Stimulated activated naive CD8-positive, alpha-beta T cell treated with anti-CD3 and anti-CD28 coated beads, Interleukin-15, amount 100 ng/mL, for 72 hours (primary cell): ENCODE measurements around the gene FNBP1L.

Source experiments
- ATAC-seq: fragments of 150-1000 bp; cut with Tn5 transposase; 2 replicates; pipeline ENCODE4 v1.10.0; 2021; ENCODE audit warnings: mild to moderate bottlenecking, moderate library complexity
- DNase-seq, 2 donors: peaks; one replicate each; pipeline ENCODE4 v3.0.0; 2021 to 2022
- H3K27ac Mint-ChIP-seq, 2 donors: one replicate each; pipeline ENCODE4 v1.8.0; 2022; ENCODE audit warnings: mild to moderate bottlenecking in 2 of 2, mixed read lengths in 2 of 2, moderate library complexity in 2 of 2
- H3K27me3 Mint-ChIP-seq: one replicate; pipeline ENCODE4 v1.8.0; 2022; ENCODE audit warnings: mixed read lengths
- H3K4me1 Mint-ChIP-seq: one replicate; pipeline ENCODE4 v1.8.0; 2022; ENCODE audit warnings: mild to moderate bottlenecking, mixed read lengths
- H3K4me3 Mint-ChIP-seq, 2 donors: one replicate each; pipeline ENCODE4 v1.8.0; 2022; ENCODE audit warnings: mild to moderate bottlenecking in 2 of 2, mixed read lengths in 2 of 2, moderate library complexity in 1 of 2
- H3K9me3 Mint-ChIP-seq, 2 donors: one replicate each; pipeline ENCODE4 v1.8.0; 2022; ENCODE audit warnings: mixed read lengths in 2 of 2

Gene FNBP1L

GRCh38 chr1:93495911-93496310, 48.0 kb downstream of the FNBP1L start:
- no peak overlapping the region for H3K27ac Mint-ChIP-seq
- ATAC-seq (no peak), DNase-seq (no peak)
- no peaks in the 10 kb centered on the region for H3K9me3 Mint-ChIP-seq
- H3K4me3 Mint-ChIP-seq = no peak overlapping the region
- no peaks in the 10 kb centered on the region for H3K27me3 Mint-ChIP-seq
- H3K4me1 Mint-ChIP-seq = no peaks in the 10 kb centered on the region

- no peak for DNase-seq
- no peaks in the 10 kb centered on the region for H3K9me3 Mint-ChIP-seq
- no peaks in the 10 kb centered on the region for H3K4me1 Mint-ChIP-seq
- no peaks in the 10 kb centered on the region for H3K27me3 Mint-ChIP-seq
- no peak for ATAC-seq
- H3K27ac Mint-ChIP-seq = no peak overlapping the region
- H3K4me3 Mint-ChIP-seq = no peak overlapping the region
Observed at GRCh38 chr1:93496520-93496919, 48.6 kb downstream of the FNBP1L start.

DNA sequence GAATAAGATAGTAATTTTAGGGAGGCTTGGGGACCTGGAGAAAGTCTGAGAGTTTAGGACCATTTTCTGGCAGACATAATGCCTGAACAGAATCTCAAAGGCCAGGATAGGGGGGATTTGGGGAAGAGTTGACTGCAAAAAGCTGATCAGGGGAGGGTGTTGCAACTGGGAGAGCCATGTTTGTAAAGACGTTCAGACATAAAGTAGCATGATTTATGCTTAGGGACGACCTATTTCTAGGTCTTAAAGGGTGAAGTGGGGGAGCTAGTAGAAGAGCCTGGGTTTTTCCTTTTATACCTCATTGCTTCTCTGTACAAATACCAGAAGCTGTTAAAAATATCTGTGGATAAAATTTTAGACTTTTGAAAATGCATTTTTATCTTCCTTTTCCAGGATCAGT, 51.2 kb downstream of the FNBP1L start:
- DNase-seq = no peak
- H3K27me3 Mint-ChIP-seq = no peaks in the 10 kb centered on the region
- H3K9me3 Mint-ChIP-seq = no peaks in the 10 kb centered on the region
- H3K4me3 Mint-ChIP-seq = no peak overlapping the region
- no peaks in the 10 kb centered on the region for H3K4me1 Mint-ChIP-seq
- no peak overlapping the region for H3K27ac Mint-ChIP-seq
- ATAC-seq = no peak

DNA sequence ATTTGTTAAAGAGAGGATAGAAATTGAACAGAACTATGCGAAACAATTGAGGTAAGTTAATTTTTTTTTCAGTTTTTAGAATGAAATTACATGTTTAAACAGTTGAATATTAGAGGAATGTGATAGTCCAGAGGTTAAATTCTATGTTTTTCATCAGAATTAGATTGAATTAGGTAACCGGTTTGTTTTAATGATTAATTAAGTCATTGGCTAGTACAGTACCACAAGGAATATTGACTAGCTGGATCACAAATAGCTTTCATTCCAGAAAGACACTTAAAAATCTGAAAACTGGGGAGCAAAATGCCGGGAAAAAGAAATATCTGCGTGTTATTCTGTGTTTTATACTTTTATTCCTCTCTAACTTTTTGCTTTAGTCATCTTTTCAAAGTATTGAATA, 51.6 kb downstream of the FNBP1L start:
- ATAC-seq (no peak), DNase-seq (no peak)
- no peak overlapping the region for H3K4me3 Mint-ChIP-seq
- no peak overlapping the region for H3K27ac Mint-ChIP-seq
- H3K9me3 Mint-ChIP-seq = no peaks in the 10 kb centered on the region
- H3K27me3 Mint-ChIP-seq = no peaks in the 10 kb centered on the region
- H3K4me1 Mint-ChIP-seq = no peaks in the 10 kb centered on the region

DNA sequence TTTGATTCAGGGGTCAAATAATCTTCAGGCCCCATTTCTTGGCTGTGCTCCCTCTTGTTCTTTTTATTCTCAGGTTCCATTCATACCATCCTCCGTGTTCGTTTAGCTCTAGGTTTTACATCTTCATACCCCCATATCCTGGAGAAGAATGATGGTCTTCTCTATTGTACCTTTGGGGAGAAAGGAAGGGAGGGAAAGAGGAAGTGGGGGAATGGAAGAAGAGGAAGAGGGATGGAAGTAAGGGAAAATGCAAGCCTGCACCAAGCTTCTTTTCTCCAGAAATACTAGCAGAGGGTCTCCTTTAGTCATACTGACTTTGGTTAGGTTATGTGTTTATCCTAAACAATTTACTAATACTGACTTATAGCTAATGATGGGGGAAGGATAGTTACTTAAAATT, 52.4 kb downstream of the FNBP1L start:
- ATAC-seq (no peak), DNase-seq (no peak)
- no peak overlapping the region for H3K4me3 Mint-ChIP-seq
- no peaks in the 10 kb centered on the region for H3K27me3 Mint-ChIP-seq
- no peak overlapping the region for H3K27ac Mint-ChIP-seq
- H3K9me3 Mint-ChIP-seq = no peaks in the 10 kb centered on the region
- H3K4me1 Mint-ChIP-seq = no peaks in the 10 kb centered on the region

DNA sequence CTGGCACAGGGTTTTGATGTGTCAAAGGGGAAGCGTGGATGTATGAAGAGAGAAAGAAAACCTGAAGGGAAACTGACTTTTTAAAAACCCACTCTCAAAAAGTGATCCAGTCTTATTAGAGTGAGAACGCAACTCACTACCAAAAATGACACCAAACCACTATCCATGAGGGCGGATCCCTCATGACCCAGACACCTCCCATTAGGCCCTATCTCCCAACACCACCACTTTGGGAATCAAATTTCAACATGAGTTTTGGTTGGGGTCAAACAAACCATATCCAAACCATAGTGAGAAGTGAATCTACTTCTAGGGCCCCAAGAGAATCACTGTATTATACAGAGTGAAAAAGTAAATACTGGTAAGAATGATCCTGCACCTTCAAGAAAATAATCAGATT, 53.5 kb downstream of the FNBP1L start:
- Mint-ChIP-seq H3K27ac (no peak overlapping the region), H3K4me3 (no peak overlapping the region), H3K4me1 (no peaks in the 10 kb centered on the region), H3K27me3 (no peaks in the 10 kb centered on the region), H3K9me3 (no peaks in the 10 kb centered on the region)
- no peak for ATAC-seq
- no peak for DNase-seq

DNA sequence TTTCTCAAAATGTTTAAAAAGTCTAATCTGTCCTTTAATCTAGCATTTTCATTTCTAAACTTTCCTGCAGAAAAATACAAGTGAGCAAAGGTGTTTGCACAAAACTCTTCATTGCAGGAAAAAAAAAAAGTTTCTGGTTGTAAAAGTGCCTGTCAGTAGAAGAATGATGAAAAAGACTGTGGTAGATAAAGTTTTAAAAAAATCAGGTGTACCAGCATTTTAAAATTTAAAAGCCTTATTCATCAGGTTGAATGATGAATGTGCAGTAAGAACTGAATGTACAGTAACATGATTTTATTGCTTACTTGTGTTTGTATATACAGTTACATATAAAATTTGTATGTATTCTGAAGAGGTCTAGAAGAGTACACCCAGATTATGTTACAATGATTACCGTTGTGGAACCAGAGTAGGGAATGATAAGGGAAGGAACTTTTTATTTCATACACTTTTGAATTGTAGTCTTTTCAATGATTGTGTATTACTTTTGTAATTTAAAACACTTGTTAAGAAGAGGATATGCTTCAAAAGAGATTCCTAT, 54.0 kb downstream of the FNBP1L start:
- Mint-ChIP-seq H3K27me3 (no peaks in the 10 kb centered on the region), H3K27ac (no peak overlapping the region)
- ATAC-seq = no peak

GRCh38 chr1:93502571-93502970, 54.7 kb downstream of the FNBP1L start:
- no peaks in the 10 kb centered on the region for H3K9me3 Mint-ChIP-seq
- DNase-seq (no peak), ATAC-seq (no peak)
- no peaks in the 10 kb centered on the region for H3K4me1 Mint-ChIP-seq
- no peaks in the 10 kb centered on the region for H3K27me3 Mint-ChIP-seq
- no peak overlapping the region for H3K27ac Mint-ChIP-seq
- no peak overlapping the region for H3K4me3 Mint-ChIP-seq

More for the DNA sequence above, 54.0 kb downstream of the FNBP1L start:
- DNase-seq = no peak
- no peak overlapping the region for H3K4me3 Mint-ChIP-seq
- H3K4me1 Mint-ChIP-seq = no peaks in the 10 kb centered on the region
- no peaks in the 10 kb centered on the region for H3K9me3 Mint-ChIP-seq

GRCh38 chr1:93503163-93503562, 55.2 kb downstream of the FNBP1L start:
- Mint-ChIP-seq H3K9me3 (no peaks in the 10 kb centered on the region), H3K4me1 (no peaks in the 10 kb centered on the region), H3K27me3 (no peaks in the 10 kb centered on the region), H3K27ac (no peak overlapping the region), H3K4me3 (no peak overlapping the region)
- DNase-seq (no peak), ATAC-seq (no peak)

DNA sequence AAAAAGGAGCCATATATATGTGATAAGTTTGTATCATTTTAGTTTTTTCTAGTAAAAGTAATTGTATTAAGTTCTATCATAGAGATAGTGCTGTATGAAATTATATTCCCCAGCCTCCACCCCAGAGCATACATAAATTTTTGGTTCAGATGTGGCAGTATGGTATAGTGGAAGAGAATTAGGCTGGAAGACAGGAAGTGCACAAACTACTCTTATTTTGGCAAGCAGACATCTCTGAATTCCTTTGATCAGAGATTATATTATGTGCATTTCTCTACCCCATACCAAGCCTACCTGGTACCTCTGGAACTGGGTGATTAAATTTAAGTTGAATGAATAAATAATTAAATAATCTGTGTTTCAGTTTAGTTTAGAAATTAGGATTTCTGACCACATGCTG, 55.9 kb downstream of the FNBP1L start:
- Mint-ChIP-seq H3K4me3 (no peak overlapping the region), H3K4me1 (no peaks in the 10 kb centered on the region), H3K9me3 (no peaks in the 10 kb centered on the region), H3K27me3 (no peaks in the 10 kb centered on the region), H3K27ac (no peak overlapping the region)
- DNase-seq (no peak), ATAC-seq (no peak)

- Mint-ChIP-seq H3K27ac (no peak overlapping the region), H3K4me1 (no peaks in the 10 kb centered on the region), H3K27me3 (peaks cover 3% of the 10 kb centered on the region), H3K4me3 (no peak overlapping the region), H3K9me3 (peaks cover 0 to 2% of the 10 kb centered on the region in 2 donors)
- DNase-seq = no peak
- ATAC-seq = no peak
Observed at GRCh38 chr1:93504247-93505033, 56.5 kb downstream of the FNBP1L start.

DNA sequence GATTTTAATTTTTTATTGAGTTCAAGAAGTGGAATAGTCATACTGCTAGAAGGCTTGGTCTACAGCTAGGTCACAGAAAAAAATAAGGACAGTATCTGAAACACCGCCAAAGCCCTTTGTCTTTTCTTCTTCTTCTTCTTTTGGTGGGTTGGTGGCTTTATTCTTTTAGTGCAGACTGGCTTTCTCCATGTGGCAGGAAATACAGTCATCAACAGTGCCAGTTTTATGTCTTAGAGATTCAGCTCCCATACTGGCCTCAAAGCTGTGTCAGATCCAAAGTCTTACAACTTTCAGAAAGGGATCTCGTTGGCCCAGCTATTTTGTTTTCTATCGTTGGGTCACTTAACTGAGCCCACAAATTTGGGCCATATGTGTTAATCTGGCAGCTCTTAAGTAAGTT, 58.2 kb downstream of the FNBP1L start:
- Mint-ChIP-seq H3K27me3 (peaks cover 9% of the 10 kb centered on the region), H3K27ac (no peak overlapping the region), H3K4me3 (no peak overlapping the region), H3K4me1 (no peaks in the 10 kb centered on the region), H3K9me3 (peaks cover 0 to 12% of the 10 kb centered on the region in 2 donors)
- ATAC-seq (no peak), DNase-seq (no peak)

DNA sequence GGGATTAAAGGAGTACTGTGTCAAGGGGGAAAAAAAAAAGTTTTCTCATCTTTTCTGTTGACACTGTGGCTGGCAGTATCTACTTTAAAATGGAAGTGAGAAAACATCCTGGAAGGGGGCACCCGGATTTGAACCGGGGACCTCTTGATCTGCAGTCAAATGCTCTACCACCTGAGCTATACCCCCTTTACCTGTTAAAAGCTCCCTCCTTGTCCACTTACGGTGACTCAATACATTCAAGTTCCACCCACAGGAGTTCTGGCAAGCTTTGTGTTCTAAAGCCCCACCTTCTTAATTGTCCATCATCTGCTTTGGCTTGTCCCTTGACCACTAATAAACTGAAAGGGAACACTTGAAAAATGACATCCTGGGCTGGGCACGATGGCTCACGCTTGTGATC, 68.2 kb downstream of the FNBP1L start:
- peak overlapping the region in 1 of 2 donors; percentile 63 for H3K27ac Mint-ChIP-seq
- H3K9me3 Mint-ChIP-seq = no peaks in the 10 kb centered on the region
- H3K4me3 Mint-ChIP-seq = no peak overlapping the region
- H3K4me1 Mint-ChIP-seq = no peaks in the 10 kb centered on the region
- no peaks in the 10 kb centered on the region for H3K27me3 Mint-ChIP-seq
- DNase-seq (no peak), ATAC-seq (no peak)

GRCh38 chr1:93518516-93518915, 70.6 kb downstream of the FNBP1L start:
- Mint-ChIP-seq H3K4me3 (no peak overlapping the region), H3K27me3 (no peaks in the 10 kb centered on the region), H3K4me1 (no peaks in the 10 kb centered on the region), H3K27ac (no peak overlapping the region), H3K9me3 (no peaks in the 10 kb centered on the region)
- no peak for ATAC-seq
- no peak for DNase-seq

GRCh38 chr1:93519199-93519829, 71.4 kb downstream of the FNBP1L start:
- Mint-ChIP-seq H3K4me3 (no peak overlapping the region), H3K9me3 (no peaks in the 10 kb centered on the region), H3K27ac (no peak overlapping the region), H3K4me1 (no peaks in the 10 kb centered on the region), H3K27me3 (no peaks in the 10 kb centered on the region)
- no peak for DNase-seq
- no peak for ATAC-seq

GRCh38 chr1:93521618-93522017, 73.7 kb downstream of the FNBP1L start:
- no peak for DNase-seq

More at GRCh38 chr1:93521618-93522017, 73.7 kb downstream of the FNBP1L start:
- no peaks in the 10 kb centered on the region for H3K9me3 Mint-ChIP-seq
- H3K27ac Mint-ChIP-seq = no peak overlapping the region
- no peaks in the 10 kb centered on the region for H3K4me1 Mint-ChIP-seq
- no peaks in the 10 kb centered on the region for H3K27me3 Mint-ChIP-seq
- ATAC-seq = no peak
- H3K4me3 Mint-ChIP-seq = no peak overlapping the region
